DND-41 (cell line): Measurements from ENCODE around the gene PREX1.

Experiments used
- ATAC-seq: fragments of 200-7000 bp; cut with Tn5 transposase; 3 replicates; pipeline ENCODE4 v1.9.1; 2021; ENCODE audit warnings: low read depth; ENCODE audit not compliant: insufficient read depth
- DNase-seq: peaks from one replicate; pipeline ENCODE4 v3.0.0-alpha.2; 2020
- H2AFZ ChIP-seq: 2 replicates; pipeline ENCODE4 v1.6.0; 2012; ENCODE audit warnings: low read depth, low read length
- H3K27ac ChIP-seq: 2 replicates; pipeline ENCODE4 v1.5.1; 2012; ENCODE audit warnings: low read length, inconsistent platforms
- H3K27me3 ChIP-seq: fragments of 200-600 bp; sonication (generic); 2 replicates; pipeline ENCODE4 v1.6.0; 2012; ENCODE audit warnings: low read length, mild to moderate bottlenecking, inconsistent platforms; ENCODE audit not compliant: insufficient read depth, poor library complexity
- H3K36me3 ChIP-seq: 2 replicates; pipeline ENCODE4 v1.5.1; 2012; ENCODE audit warnings: low read length, inconsistent platforms; ENCODE audit not compliant: insufficient read depth
- H3K4me1 ChIP-seq: 2 replicates; pipeline ENCODE4 v1.5.1; 2012; ENCODE audit warnings: mild to moderate bottlenecking, low read length; ENCODE audit not compliant: insufficient read depth
- H3K4me2 ChIP-seq: 2 replicates; pipeline ENCODE4 v1.6.0; 2012; ENCODE audit warnings: mild to moderate bottlenecking, moderate library complexity, low read length, inconsistent platforms; ENCODE audit not compliant: insufficient read depth
- H3K4me3 ChIP-seq, 2 experiments: fragments of 200-600 bp in 1 of 2; shearing (Covaris generic) in 1 of 2; 2 replicates each; pipeline ENCODE4 v1.5.1; 2012 to 2016; ENCODE audit warnings: inconsistent platforms in 2 of 2, low read length in 2 of 2, mild to moderate bottlenecking in 2 of 2, low read depth in 1 of 2, moderate library complexity in 1 of 2
- H3K79me2 ChIP-seq: 2 replicates; pipeline ENCODE4 v1.6.0; 2012; ENCODE audit warnings: low read length, inconsistent platforms; ENCODE audit not compliant: insufficient read depth
- H3K9ac ChIP-seq: 2 replicates; pipeline ENCODE4 v1.6.0; 2012; ENCODE audit warnings: low read depth, mild to moderate bottlenecking, inconsistent platforms, low read length, moderate library complexity
- H3K9me3 ChIP-seq: 2 replicates; pipeline ENCODE4 v1.5.1; 2012; ENCODE audit warnings: low read length, moderate library complexity, mild to moderate bottlenecking, inconsistent platforms; ENCODE audit not compliant: insufficient read depth, severe bottlenecking
- H4K20me1 ChIP-seq: 2 replicates; pipeline ENCODE4 v1.6.0; 2012; ENCODE audit warnings: low read length; ENCODE audit not compliant: insufficient read depth
- CTCF ChIP-seq: IDR thresholded peaks from 2 replicates; pipeline ENCODE4 v1.5.1; 2012; ENCODE audit warnings: borderline replicate concordance, low read length, moderate library complexity, mild to moderate bottlenecking; ENCODE audit not compliant: poor library complexity, severe bottlenecking; ENCODE audit errors: extremely low read depth
- EZH2 ChIP-seq: IDR thresholded peaks from 3 replicates; pipeline ENCODE4 v1.6.1; 2012; ENCODE audit warnings: borderline replicate concordance, low read depth, mild to moderate bottlenecking, moderate library complexity, low read length, inconsistent platforms; ENCODE audit not compliant: severe bottlenecking

Gene PREX1

GRCh38 chr20:48773837-48774418, 53.9 kb downstream of the PREX1 start:
- Histone ChIP-seq H3K9me3 (peaks cover 4% of the 10 kb centered on the region), H3K27ac (no peak overlapping the region), H3K4me1 (no peaks in the 10 kb centered on the region; the same call in 1 of the 2 replicates), H3K9ac (no peak overlapping the region), H2AFZ (no peak overlapping the region), H3K79me2 (no peaks in the 10 kb centered on the region), H3K4me3 (no peak overlapping the region), H3K27me3 (no peaks in the 10 kb centered on the region), H3K36me3 (no peaks in the 10 kb centered on the region), H4K20me1 (no peaks in the 10 kb centered on the region), H3K4me2 (no peak overlapping the region)
- DNase-seq (no peak), ATAC-seq (no peak)
- TF ChIP-seq EZH2 (no peak), CTCF (no peak)

GRCh38 chr20:48772183-48772976, 55.4 kb downstream of the PREX1 start:
- Histone ChIP-seq H3K4me3 (no peak overlapping the region), H3K27ac (no peak overlapping the region), H3K36me3 (no peaks in the 10 kb centered on the region), H4K20me1 (no peaks in the 10 kb centered on the region), H3K9ac (no peak overlapping the region), H3K4me2 (no peak overlapping the region), H3K4me1 (no peaks in the 10 kb centered on the region; the same call in 1 of the 2 replicates), H2AFZ (no peak overlapping the region), H3K27me3 (no peaks in the 10 kb centered on the region), H3K9me3 (peaks cover 4% of the 10 kb centered on the region), H3K79me2 (no peaks in the 10 kb centered on the region)
- DNase-seq = no peak
- no peak for ATAC-seq
- no peak for TF ChIP-seq CTCF
- no peak for TF ChIP-seq EZH2

- ATAC-seq = no peak
- no peak for DNase-seq
- Histone ChIP-seq H3K27me3 (no peaks in the 10 kb centered on the region), H3K4me3 (no peak overlapping the region), H4K20me1 (no peaks in the 10 kb centered on the region), H3K4me1 (no peaks in the 10 kb centered on the region; the same call in 1 of the 2 replicates), H3K9me3 (peaks cover 4% of the 10 kb centered on the region), H3K27ac (no peak overlapping the region), H3K9ac (no peak overlapping the region), H3K36me3 (no peaks in the 10 kb centered on the region), H2AFZ (no peak overlapping the region), H3K4me2 (no peak overlapping the region), H3K79me2 (no peaks in the 10 kb centered on the region)
- TF ChIP-seq CTCF (no peak), EZH2 (no peak)
These were observed 56.3 kb downstream of the PREX1 start for GRCh38 chr20:48771542-48771941.
